Muscle of leg (tissue), 11 donors: ENCODE measurements around the gene RBP7. TPM values are rescaled to one million over a fixed set of nuclear protein-coding genes. Genes with fewer than 3 reads are reported as not detected.

Experiments
- DNase-seq: peaks from one replicate; pipeline ENCODE4 v3.0.0; 2013
- H3K27ac ChIP-seq: one replicate; pipeline ENCODE4 v1.5.1; 2013; ENCODE audit warnings: mild to moderate bottlenecking, low read length, control low read depth
- H3K27me3 ChIP-seq: one replicate; pipeline ENCODE4 v1.6.1; 2013; ENCODE audit warnings: low read length; ENCODE audit not compliant: control insufficient read depth, insufficient read depth
- H3K36me3 ChIP-seq: one replicate; pipeline ENCODE4 v1.6.1; 2013; ENCODE audit warnings: low read length; ENCODE audit not compliant: control insufficient read depth, insufficient read depth
- H3K4me1 ChIP-seq: one replicate; pipeline ENCODE4 v1.6.1; 2013; ENCODE audit warnings: low read length; ENCODE audit not compliant: control insufficient read depth, insufficient read depth
- H3K4me3 ChIP-seq: one replicate; pipeline ENCODE4 v1.5.1; 2013; ENCODE audit warnings: low read length, control low read depth
- H3K9me3 ChIP-seq: replicated peaks from 2 replicates; pipeline ENCODE4 v1.6.1; 2013; ENCODE audit warnings: low read depth, low read length; ENCODE audit not compliant: control insufficient read depth
- WGBS: methylation state at CpG from one replicate; pipeline ENCODE4 v1.1.5; 2013; ENCODE audit warnings: missing lambda C conversion rate; ENCODE audit not compliant: insufficient coverage; 5-methylcytosine and 5-hydroxymethylcytosine counted together
- polyA plus RNA-seq, 8 donors: library from polyadenylated mRNA; unstranded; fragments of 120-200 nt; gene quantifications; one replicate each; pipeline versions ENCODE4 v1.2.1 to v1.2.3, GENCODE V29; 2013; ENCODE audit warnings: inconsistent platforms in 1 of 8, low replicate concordance in 1 of 8; ENCODE audit not compliant: insufficient read length in 8 of 8, insufficient read depth in 1 of 8
- total RNA-seq: library from RNA; stranded (reverse); fragments of 120-200 nt; gene quantifications from one replicate; pipeline ENCODE4 v1.2.4, GENCODE V29; 2013

The RBP7 gene
- total and polyA plus RNA-seq, 9 donors = 1.9 to 5.7 (median 3.9) TPM

DNA sequence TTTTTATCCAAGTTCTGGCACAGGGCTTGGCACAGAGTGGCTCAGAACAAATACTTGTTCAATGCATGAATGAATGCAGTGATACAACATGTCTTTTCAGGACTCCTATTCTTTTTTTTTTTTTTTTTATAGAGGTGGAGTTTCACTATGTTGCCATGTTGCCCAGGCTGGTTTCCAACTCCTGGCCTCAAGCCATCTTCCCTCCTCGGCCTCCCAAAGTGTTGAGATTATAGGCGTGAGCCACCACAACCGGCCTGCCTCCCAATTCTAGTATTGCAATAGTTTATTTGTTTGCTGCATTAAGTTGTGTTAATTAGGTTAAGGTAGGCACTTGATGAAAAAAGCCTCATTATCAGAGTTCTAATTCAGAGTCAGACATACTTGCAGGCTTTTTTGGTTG, 53.6 kb downstream of the RBP7 start:
- peaks cover 17% of the 10 kb centered on the region for H3K4me1 ChIP-seq
- no peak overlapping the region for H3K27ac ChIP-seq
- H3K27me3 ChIP-seq = no peaks in the 10 kb centered on the region
- peaks cover 15% of the 10 kb centered on the region for H3K36me3 ChIP-seq
- H3K4me3 ChIP-seq = no peak overlapping the region
- no peak for DNase-seq
- H3K9me3 ChIP-seq = no peaks in the 10 kb centered on the region
- WGBS = no CpG with 5 or more reads among the region's 3 CpGs

DNA sequence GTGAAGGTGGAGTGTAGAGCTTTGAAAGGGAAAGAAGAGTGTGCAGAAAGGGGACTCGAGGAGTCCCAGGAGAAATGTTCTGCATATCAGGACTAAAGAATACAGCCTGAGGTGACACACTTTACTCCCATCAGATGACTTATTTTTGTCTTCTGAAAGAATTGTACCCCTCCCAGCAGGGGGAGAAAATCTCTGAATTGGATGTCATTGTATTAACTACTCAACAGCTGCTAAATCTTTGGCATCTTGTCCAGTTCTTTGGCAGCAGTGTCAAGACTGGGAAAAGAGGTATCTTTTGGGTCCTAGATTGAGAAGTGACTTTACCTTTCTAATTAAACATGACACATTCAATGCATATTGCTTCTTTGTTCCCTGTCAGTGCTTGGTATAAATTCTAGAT, 54.6 kb downstream of the RBP7 start:
- no CpG with 5 or more reads among the region's 1 CpG for WGBS
- peaks cover 7% of the 10 kb centered on the region for H3K4me1 ChIP-seq
- H3K36me3 ChIP-seq = peaks cover 15% of the 10 kb centered on the region
- H3K27me3 ChIP-seq = no peaks in the 10 kb centered on the region
- peak; percentile 25 for DNase-seq
- no peak overlapping the region for H3K4me3 ChIP-seq
- H3K27ac ChIP-seq = no peak overlapping the region
- H3K9me3 ChIP-seq = no peaks in the 10 kb centered on the region

DNA sequence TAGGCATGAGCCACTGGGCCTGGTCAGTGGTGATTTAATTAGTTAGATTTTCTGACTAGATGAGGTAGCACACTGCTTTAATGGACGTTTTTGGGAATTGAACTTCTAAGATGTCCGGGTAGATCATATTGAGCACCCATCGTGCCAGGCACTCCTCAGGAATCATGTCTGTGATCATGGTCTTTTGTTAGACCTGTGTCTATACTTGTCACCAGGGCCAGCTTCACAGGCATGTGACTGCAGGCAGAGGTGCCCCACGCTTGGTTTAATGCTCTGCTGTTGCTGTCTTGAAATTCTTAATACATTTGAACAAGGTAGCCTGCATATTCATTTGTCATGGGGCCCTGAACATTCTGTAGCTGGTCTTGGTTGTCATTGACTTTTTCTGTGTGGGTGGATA, 55.3 kb downstream of the RBP7 start:
- H3K27me3 ChIP-seq = no peaks in the 10 kb centered on the region
- WGBS = 79% methylated on average over 4 of the region's 4 CpGs
- no peak for DNase-seq
- H3K9me3 ChIP-seq = no peaks in the 10 kb centered on the region
- H3K4me3 ChIP-seq = no peak overlapping the region
- peaks cover 15% of the 10 kb centered on the region for H3K36me3 ChIP-seq
- H3K27ac ChIP-seq = no peak overlapping the region
- peaks cover 3% of the 10 kb centered on the region for H3K4me1 ChIP-seq

DNA sequence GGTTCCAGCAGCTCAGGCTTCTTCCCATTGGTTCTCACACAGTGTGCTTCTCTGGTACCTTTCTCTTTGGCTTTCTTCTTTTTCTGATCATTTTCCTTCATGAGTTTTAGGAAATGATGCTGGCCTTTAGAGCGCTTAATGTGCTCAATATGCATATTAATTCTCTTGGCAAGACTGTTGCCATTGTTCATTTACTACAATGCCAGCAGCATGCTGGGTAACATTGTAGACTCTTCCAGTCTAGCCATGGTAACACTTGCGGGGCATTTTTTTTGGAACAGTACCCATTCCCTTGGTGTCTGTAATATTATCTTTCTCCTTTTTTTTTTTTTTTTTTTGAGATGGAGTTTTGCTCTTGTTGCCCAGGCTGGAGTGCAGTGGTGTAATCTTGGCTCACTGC, 57.4 kb downstream of the RBP7 start:
- Histone ChIP-seq H3K36me3 (peaks cover 20% of the 10 kb centered on the region), H3K9me3 (no peaks in the 10 kb centered on the region), H3K4me1 (peaks cover 7% of the 10 kb centered on the region), H3K27me3 (no peaks in the 10 kb centered on the region), H3K27ac (no peak overlapping the region), H3K4me3 (no peak overlapping the region)
- WGBS = no CpG with 5 or more reads among the region's 2 CpGs
- DNase-seq = no peak

DNA sequence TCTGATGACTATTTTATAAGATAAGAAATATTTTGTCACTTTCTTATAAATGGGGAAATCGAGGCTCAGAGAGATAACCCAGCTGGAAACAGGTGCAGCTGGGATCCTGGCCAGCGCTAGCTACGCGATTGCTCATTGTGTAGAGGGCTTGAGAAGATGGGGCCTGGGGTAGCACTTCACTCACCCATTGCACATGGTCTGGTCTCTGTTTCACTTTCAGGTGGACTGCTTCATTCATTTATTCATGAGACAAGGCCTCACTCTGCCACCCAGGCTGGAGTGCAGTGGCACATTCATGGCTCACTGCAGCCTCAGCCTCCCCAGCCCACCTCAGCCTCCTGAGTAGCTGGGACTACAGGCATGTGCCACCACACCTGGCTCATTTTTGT, 59.6 kb downstream of the RBP7 start:
- Histone ChIP-seq H3K4me3 (no peak overlapping the region), H3K9me3 (no peaks in the 10 kb centered on the region), H3K4me1 (peaks cover 5% of the 10 kb centered on the region), H3K27ac (no peak overlapping the region), H3K27me3 (no peaks in the 10 kb centered on the region), H3K36me3 (peaks cover 16% of the 10 kb centered on the region)
- WGBS = 100% methylated on average over 1 of the region's 4 CpGs
- no peak for DNase-seq

DNA sequence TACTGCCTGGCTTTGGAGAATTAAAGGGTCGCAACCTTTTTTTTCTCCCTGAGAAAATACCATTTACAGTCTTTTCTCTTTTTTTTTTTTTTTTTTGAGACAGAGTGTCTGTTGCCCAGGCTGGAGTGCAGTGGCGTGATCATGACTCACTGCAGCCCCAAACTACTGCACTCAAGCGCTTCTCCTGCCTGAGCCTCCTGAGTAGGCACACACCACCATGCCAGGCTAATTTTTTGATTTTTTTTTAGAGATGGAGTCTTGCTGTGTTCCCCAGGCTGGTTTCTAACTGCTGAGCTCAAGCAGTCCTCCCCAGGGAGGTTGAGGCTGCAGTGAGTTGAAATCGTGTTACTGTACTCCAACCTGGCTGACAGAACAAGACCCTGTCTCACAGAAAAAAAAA, 60.3 kb downstream of the RBP7 start:
- Histone ChIP-seq H3K4me3 (no peak overlapping the region), H3K9me3 (no peaks in the 10 kb centered on the region), H3K36me3 (peaks cover 16% of the 10 kb centered on the region), H3K27me3 (no peaks in the 10 kb centered on the region), H3K4me1 (peaks cover 5% of the 10 kb centered on the region), H3K27ac (no peak overlapping the region)
- DNase-seq = peak; percentile 19
- WGBS = no CpG with 5 or more reads among the region's 4 CpGs

DNA sequence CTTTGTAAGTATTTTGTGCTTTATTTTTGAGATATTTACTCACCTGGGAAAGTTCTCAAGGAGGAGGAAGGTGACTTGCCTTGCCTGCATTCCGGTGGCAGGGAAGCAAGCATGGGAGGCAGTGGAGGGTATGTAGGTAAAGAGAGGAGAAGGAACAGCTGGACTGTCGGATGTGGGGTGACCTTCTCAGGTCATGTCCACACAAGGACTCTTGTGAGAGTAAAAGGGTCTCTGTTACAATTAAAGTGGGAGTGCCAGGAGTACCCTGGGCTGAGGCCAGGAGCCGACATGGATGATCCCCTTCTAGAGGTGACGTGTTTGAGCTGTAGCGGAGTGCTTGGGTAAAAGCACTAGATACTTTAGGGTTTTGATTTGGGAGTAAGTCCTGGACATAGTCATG, 60.8 kb downstream of the RBP7 start:
- H3K9me3 ChIP-seq = no peaks in the 10 kb centered on the region
- H3K36me3 ChIP-seq = peaks cover 11% of the 10 kb centered on the region
- H3K4me3 ChIP-seq = no peak overlapping the region
- H3K27ac ChIP-seq = peak overlapping the region; percentile 3
- DNase-seq = no peak
- 72% methylated on average over 5 of the region's 5 CpGs for WGBS
- peaks cover 5% of the 10 kb centered on the region for H3K4me1 ChIP-seq
- H3K27me3 ChIP-seq = no peaks in the 10 kb centered on the region

DNA sequence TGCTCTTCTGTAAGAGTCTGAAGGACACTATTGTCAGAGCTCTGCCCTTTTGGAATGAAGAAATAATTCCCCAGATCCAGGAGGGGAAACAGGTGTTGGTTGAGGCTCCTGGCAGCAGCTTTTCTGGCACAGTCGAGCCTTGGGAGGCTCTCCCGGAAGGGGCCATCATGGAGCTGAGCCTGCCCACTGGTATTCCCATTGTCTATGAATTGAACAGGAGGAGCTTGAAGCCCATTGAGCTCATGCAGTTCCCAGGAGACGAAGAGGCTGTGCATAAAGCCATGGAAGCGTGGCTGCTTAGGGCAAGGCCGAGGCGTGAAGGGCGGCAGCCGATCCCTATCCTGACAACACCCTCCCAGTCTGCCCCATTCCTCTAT, 62.3 kb downstream of the RBP7 start:
- H3K27ac ChIP-seq = no peak overlapping the region
- H3K36me3 ChIP-seq = peaks cover 11% of the 10 kb centered on the region
- peaks cover 5% of the 10 kb centered on the region for H3K4me1 ChIP-seq
- no peaks in the 10 kb centered on the region for H3K27me3 ChIP-seq
- DNase-seq = peak; percentile 20
- H3K4me3 ChIP-seq = no peak overlapping the region
- WGBS = 87% methylated on average over 8 of the region's 8 CpGs
- no peaks in the 10 kb centered on the region for H3K9me3 ChIP-seq

DNA sequence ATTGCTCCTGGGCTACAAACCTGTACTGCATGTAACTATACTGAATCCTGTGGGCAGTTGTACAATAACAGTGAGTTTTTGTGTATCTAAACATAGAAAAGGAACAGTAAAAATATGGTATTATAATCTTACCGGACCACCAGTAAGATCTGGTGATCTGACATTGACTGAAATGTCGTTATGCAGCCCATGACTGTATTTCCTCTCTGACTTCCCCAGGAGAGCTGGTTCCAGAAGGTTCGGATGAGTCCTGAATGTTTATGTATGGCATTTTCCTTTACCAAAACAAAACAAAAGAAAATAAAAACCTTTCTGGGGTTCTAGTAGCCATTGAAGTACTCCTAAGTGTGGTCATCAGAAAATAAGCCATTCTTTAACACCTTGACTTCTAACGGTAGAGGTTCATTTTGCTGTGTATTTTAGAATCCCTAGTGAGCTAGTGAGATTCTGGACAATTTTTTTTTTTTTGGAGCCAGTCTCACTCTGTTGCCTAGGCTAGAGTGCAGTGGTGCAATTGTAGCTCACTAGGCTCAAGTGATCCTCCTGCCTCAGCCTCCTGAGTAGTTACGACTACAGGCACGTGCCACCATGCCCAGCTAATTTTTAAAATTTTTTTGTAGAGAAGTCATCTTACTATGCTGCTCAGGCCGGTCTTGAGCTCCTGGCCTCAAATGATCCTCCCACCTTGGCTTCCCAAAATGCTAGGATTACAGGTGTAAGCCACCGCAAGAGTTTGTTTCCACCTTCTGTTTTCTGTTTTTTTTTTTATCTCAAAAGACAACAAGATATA, 63.5 kb downstream of the RBP7 start:
- Histone ChIP-seq H3K27me3 (no peaks in the 10 kb centered on the region), H3K4me1 (peaks cover 5% of the 10 kb centered on the region), H3K9me3 (no peaks in the 10 kb centered on the region), H3K4me3 (no peak overlapping the region), H3K36me3 (peaks cover 11% of the 10 kb centered on the region), H3K27ac (no peak overlapping the region)
- no peak for DNase-seq
- WGBS = no CpG with 5 or more reads among the region's 8 CpGs

DNA sequence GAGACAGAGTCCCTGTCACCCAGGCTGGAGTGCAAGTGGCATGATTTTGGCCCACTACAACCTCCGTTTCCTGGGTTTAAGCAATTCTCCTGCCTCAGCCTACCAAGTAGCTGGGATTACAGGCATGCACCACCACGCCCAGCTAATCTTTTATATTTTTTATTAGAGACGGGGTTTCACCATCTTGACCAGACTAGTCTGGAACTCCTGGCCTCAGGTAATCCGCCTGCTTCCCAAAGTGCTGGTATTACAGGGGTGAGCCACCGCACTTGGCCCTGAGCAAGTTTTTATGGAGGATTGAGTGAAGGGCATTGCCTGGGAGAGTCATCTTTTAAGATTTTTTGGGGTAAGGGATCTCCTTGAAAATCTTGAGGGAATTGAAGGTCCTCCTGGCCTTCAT, 64.2 kb downstream of the RBP7 start:
- Histone ChIP-seq H3K36me3 (peaks cover 11% of the 10 kb centered on the region), H3K4me3 (no peak overlapping the region), H3K9me3 (no peaks in the 10 kb centered on the region), H3K27me3 (no peaks in the 10 kb centered on the region), H3K27ac (no peak overlapping the region), H3K4me1 (peaks cover 5% of the 10 kb centered on the region)
- WGBS = 95% methylated on average over 4 of the region's 5 CpGs
- no peak for DNase-seq

DNA sequence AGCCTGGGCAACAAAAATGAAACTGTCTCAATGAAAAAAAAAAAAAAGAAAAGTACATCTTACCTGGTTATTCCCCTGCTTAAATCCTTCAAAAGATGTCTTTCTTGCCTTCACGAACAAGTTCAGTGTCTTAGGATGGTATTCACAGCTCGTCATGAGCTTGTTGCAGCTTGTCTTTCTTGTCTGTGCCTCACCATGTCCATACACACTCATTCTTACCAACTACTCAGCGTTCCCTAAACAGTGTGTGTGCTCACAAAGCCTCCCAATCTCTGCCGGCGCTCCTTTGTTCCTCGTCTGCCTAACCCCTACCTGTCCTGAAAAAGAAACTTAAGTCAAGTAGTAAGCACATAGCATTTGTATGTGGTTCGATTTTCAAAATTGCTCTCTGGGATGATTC, 66.8 kb downstream of the RBP7 start:
- Histone ChIP-seq H3K4me3 (no peak overlapping the region), H3K27ac (no peak overlapping the region), H3K9me3 (no peaks in the 10 kb centered on the region), H3K27me3 (no peaks in the 10 kb centered on the region), H3K36me3 (peaks cover 11% of the 10 kb centered on the region), H3K4me1 (peaks cover 11% of the 10 kb centered on the region)
- DNase-seq = no peak
- WGBS = 84% methylated on average over 3 of the region's 7 CpGs
